GM15510 (cell line): ENCODE results near the gene TBC1D5.

Experiments used
- POLR2A ChIP-seq: IDR thresholded peaks from 3 replicates; pipeline ENCODE4 v1.6.1; 2011; ENCODE audit warnings: borderline replicate concordance; ENCODE audit not compliant: insufficient read length; ENCODE audit errors: extremely low read depth

TBC1D5 gene

GRCh38 chr3:17302170-17302569, 440.3 kb downstream of the TBC1D5 start:
- no peak for TF ChIP-seq POLR2A

GRCh38 chr3:17301271-17301670, 441.2 kb downstream of the TBC1D5 start:
- no peak for TF ChIP-seq POLR2A

- no peak for TF ChIP-seq POLR2A
Observed at GRCh38 chr3:17300441-17300840, 442.0 kb downstream of the TBC1D5 start.

- no peak for TF ChIP-seq POLR2A
Observed at GRCh38 chr3:17298038-17298437, 444.4 kb downstream of the TBC1D5 start.

GRCh38 chr3:17292556-17292955, 449.9 kb downstream of the TBC1D5 start:
- no peak for TF ChIP-seq POLR2A

GRCh38 chr3:17290894-17291293, 451.5 kb downstream of the TBC1D5 start:
- TF ChIP-seq POLR2A: no peak

- TF ChIP-seq POLR2A: no peak
Observed at GRCh38 chr3:17288839-17289399, 453.5 kb downstream of the TBC1D5 start.

- no peak for TF ChIP-seq POLR2A
Observed at GRCh38 chr3:17287006-17287689, 455.3 kb downstream of the TBC1D5 start.

GRCh38 chr3:17278006-17278405, 464.4 kb downstream of the TBC1D5 start:
- no peak for TF ChIP-seq POLR2A

GRCh38 chr3:17266846-17267245, 475.6 kb downstream of the TBC1D5 start:
- TF ChIP-seq POLR2A: no peak

GRCh38 chr3:17261627-17262369, 480.6 kb downstream of the TBC1D5 start:
- TF ChIP-seq POLR2A: no peak

GRCh38 chr3:17260257-17260656, 482.2 kb downstream of the TBC1D5 start:
- no peak for TF ChIP-seq POLR2A

GRCh38 chr3:17259685-17260084, 482.7 kb downstream of the TBC1D5 start:
- no peak for TF ChIP-seq POLR2A

- no peak for TF ChIP-seq POLR2A
Observed at GRCh38 chr3:17258823-17259436, 483.5 kb downstream of the TBC1D5 start.

GRCh38 chr3:17257269-17257668, 485.2 kb downstream of the TBC1D5 start:
- TF ChIP-seq POLR2A: no peak

- no peak for TF ChIP-seq POLR2A
Observed at GRCh38 chr3:17243621-17244020, 498.8 kb downstream of the TBC1D5 start.

- no peak for TF ChIP-seq POLR2A
Observed at GRCh38 chr3:17239417-17239816, 503.0 kb downstream of the TBC1D5 start.

GRCh38 chr3:17238023-17238422, 504.4 kb downstream of the TBC1D5 start:
- TF ChIP-seq POLR2A: no peak
